Astrocyte (in vitro differentiated cells and primary cell): ENCODE measurements around the gene CREB3L2. TPM values are rescaled to one million over a fixed set of nuclear protein-coding genes. Genes with fewer than 3 reads are reported as not detected.
"Not testable (repeated sequence)": the region's sequence is repeated elsewhere in the genome, so short reads cannot be mapped to it uniquely, and the experiment has no call there.

Experiments used
- DNase-seq: peaks from one replicate; pipeline ENCODE4 v3.0.0-alpha.2; 2010; ENCODE audit warnings: low read depth
- FAIRE-seq: peaks from 2 replicates; lab custom pipeline; 2011; peaks lifted over from hg19 to GRCh38; lab: Jason Lieb, UNC
- H2AFZ ChIP-seq: 2 replicates; pipeline ENCODE4 v1.6.0; 2012; ENCODE audit warnings: low read depth, low read length, inconsistent platforms
- H3K27ac ChIP-seq: 2 replicates; pipeline ENCODE4 v1.5.1; 2011; ENCODE audit warnings: low read depth, low read length, inconsistent platforms
- H3K27me3 ChIP-seq: 2 replicates; pipeline ENCODE4 v1.6.0; 2011; ENCODE audit warnings: low read length, inconsistent platforms; ENCODE audit not compliant: insufficient read depth
- H3K36me3 ChIP-seq: 2 replicates; pipeline ENCODE4 v1.5.1; 2011; ENCODE audit warnings: low read length, inconsistent platforms; ENCODE audit not compliant: insufficient read depth
- H3K4me1 ChIP-seq: 2 replicates; pipeline ENCODE4 v1.5.1; 2011; ENCODE audit warnings: low read length, inconsistent platforms; ENCODE audit not compliant: insufficient read depth
- H3K4me2 ChIP-seq: 2 replicates; pipeline ENCODE4 v1.6.0; 2012; ENCODE audit warnings: low read length, inconsistent platforms
- H3K4me3 ChIP-seq: 2 replicates; pipeline ENCODE4 v1.5.1; 2011; ENCODE audit warnings: low read depth, mild to moderate bottlenecking, low read length, inconsistent platforms; ENCODE audit not compliant: insufficient read depth
- H3K79me2 ChIP-seq: 2 replicates; pipeline ENCODE4 v1.6.0; 2012; ENCODE audit warnings: mild to moderate bottlenecking, low read length, inconsistent platforms; ENCODE audit not compliant: insufficient read depth
- H3K9ac ChIP-seq: 2 replicates; pipeline ENCODE4 v1.6.0; 2012; ENCODE audit warnings: mild to moderate bottlenecking, low read length, inconsistent platforms
- H3K9me3 ChIP-seq: 2 replicates; pipeline ENCODE4 v1.5.1; 2012; ENCODE audit warnings: low read depth, mild to moderate bottlenecking, low read length, inconsistent platforms; ENCODE audit not compliant: insufficient read depth
- H4K20me1 ChIP-seq: 2 replicates; pipeline ENCODE4 v1.6.0; 2012; ENCODE audit warnings: low read length, inconsistent platforms; ENCODE audit not compliant: insufficient read depth
- H3K27ac Mint-ChIP-seq: one replicate; pipeline ENCODE4 v1.8.0; 2021; ENCODE audit warnings: mild to moderate bottlenecking, mixed read lengths; ENCODE audit not compliant: unreplicated experiment
- H3K27me3 Mint-ChIP-seq: one replicate; pipeline ENCODE4 v1.8.0; 2021; ENCODE audit warnings: low read depth, mixed read lengths; ENCODE audit not compliant: unreplicated experiment
- H3K36me3 Mint-ChIP-seq: one replicate; pipeline ENCODE4 v1.8.0; 2021; ENCODE audit warnings: low read depth, mixed read lengths; ENCODE audit not compliant: unreplicated experiment
- H3K4me1 Mint-ChIP-seq: one replicate; pipeline ENCODE4 v1.8.0; 2021; ENCODE audit warnings: low read depth, mixed read lengths; ENCODE audit not compliant: unreplicated experiment
- H3K4me3 Mint-ChIP-seq: one replicate; pipeline ENCODE4 v1.8.0; 2021; ENCODE audit warnings: mild to moderate bottlenecking, moderate library complexity, mixed read lengths; ENCODE audit not compliant: unreplicated experiment
- H3K9me3 Mint-ChIP-seq: one replicate; pipeline ENCODE4 v1.8.0; 2021; ENCODE audit warnings: mild to moderate bottlenecking, mixed read lengths; ENCODE audit not compliant: unreplicated experiment
- CTCF ChIP-seq: IDR thresholded peaks from 2 replicates; pipeline ENCODE4 v1.5.1; 2011; ENCODE audit warnings: low read depth, mild to moderate bottlenecking, inconsistent platforms, low read length, moderate library complexity; ENCODE audit not compliant: insufficient read depth
- EZH2 ChIP-seq: IDR thresholded peaks from 2 replicates; pipeline ENCODE4 v1.6.1; 2012; ENCODE audit warnings: mild to moderate bottlenecking, low read length, inconsistent platforms; ENCODE audit not compliant: insufficient read depth
- total RNA-seq: library from RNA; stranded (reverse); gene quantifications from 2 replicates; pipeline ENCODE4 v1.2.1, GENCODE V29; 2021

Gene CREB3L2
- total RNA-seq, 1 donor from 2014 or later, result 116 TPM

- TF ChIP-seq EZH2 (no peak), CTCF (no peak)
- H3K36me3 ChIP-seq, result peaks cover 41% of the 10 kb centered on the region
- H3K9me3 ChIP-seq, result no peaks in the 10 kb centered on the region
- peaks cover 4% of the 10 kb centered on the region for H3K9me3 Mint-ChIP-seq
- no peak overlapping the region for H3K27ac ChIP-seq
- peaks cover 19% of the 10 kb centered on the region for H3K36me3 Mint-ChIP-seq
- H3K27me3 Mint-ChIP-seq, result no peaks in the 10 kb centered on the region
- H3K27ac Mint-ChIP-seq, result no peak overlapping the region
- H3K27me3 ChIP-seq, result no peaks in the 10 kb centered on the region
- peaks cover 19% of the 10 kb centered on the region for H3K4me1 Mint-ChIP-seq
- peaks cover 39% of the 10 kb centered on the region for H4K20me1 ChIP-seq
- H3K4me3 Mint-ChIP-seq, result no peak overlapping the region
- H2AFZ ChIP-seq, result no peak overlapping the region
- no peak overlapping the region for H3K9ac ChIP-seq
- peaks cover 44% of the 10 kb centered on the region for H3K79me2 ChIP-seq
- FAIRE-seq (no peak), DNase-seq (no peak)
- no peak overlapping the region for H3K4me2 ChIP-seq
- no peak overlapping the region for H3K4me3 ChIP-seq
- no peaks in the 10 kb centered on the region for H3K4me1 ChIP-seq
These were observed 87.9 kb downstream of the CREB3L2 start for GRCh38 chr7:137913985-137914384.

- H3K9me3 ChIP-seq, result no peaks in the 10 kb centered on the region
- H4K20me1 ChIP-seq, result peaks cover 26% of the 10 kb centered on the region
- no peaks in the 10 kb centered on the region for H3K27me3 ChIP-seq
- no peak overlapping the region for H3K9ac ChIP-seq
- no peak overlapping the region for H2AFZ ChIP-seq
- H3K4me2 ChIP-seq, result no peak overlapping the region
- no peak overlapping the region for H3K4me3 Mint-ChIP-seq
- H3K79me2 ChIP-seq, result peaks cover 12% of the 10 kb centered on the region
- H3K27me3 Mint-ChIP-seq, result no peaks in the 10 kb centered on the region
- no peak overlapping the region for H3K4me3 ChIP-seq
- H3K27ac ChIP-seq, result no peak overlapping the region
- FAIRE-seq, result no peak
- H3K36me3 Mint-ChIP-seq, result peaks cover 26% of the 10 kb centered on the region
- H3K9me3 Mint-ChIP-seq, result no peaks in the 10 kb centered on the region
- peaks cover 57% of the 10 kb centered on the region for H3K36me3 ChIP-seq
- DNase-seq, result peak; percentile 31
- no peak overlapping the region for H3K27ac Mint-ChIP-seq
- no peak for TF ChIP-seq CTCF
- TF ChIP-seq EZH2, result no peak
- no peaks in the 10 kb centered on the region for H3K4me1 Mint-ChIP-seq
- no peaks in the 10 kb centered on the region for H3K4me1 ChIP-seq
These were observed 92.8 kb downstream of the CREB3L2 start for GRCh38 chr7:137909042-137909441.

GRCh38 chr7:137908106-137908505 lies 93.8 kb downstream of the CREB3L2 start:
- H3K27ac ChIP-seq, result no peak overlapping the region
- H3K27ac Mint-ChIP-seq, result no peak overlapping the region
- peaks cover 64% of the 10 kb centered on the region for H3K36me3 ChIP-seq
- H3K79me2 ChIP-seq, result peaks cover 6% of the 10 kb centered on the region
- TF ChIP-seq CTCF (no peak), EZH2 (no peak)
- peaks cover 24% of the 10 kb centered on the region for H3K36me3 Mint-ChIP-seq
- H3K9ac ChIP-seq, result no peak overlapping the region
- no peaks in the 10 kb centered on the region for H3K9me3 Mint-ChIP-seq
- no peaks in the 10 kb centered on the region for H3K27me3 Mint-ChIP-seq
- no peak overlapping the region for H3K4me3 ChIP-seq
- H3K4me2 ChIP-seq, result no peak overlapping the region
- peaks cover 7% of the 10 kb centered on the region for H3K4me1 Mint-ChIP-seq
- H4K20me1 ChIP-seq, result peaks cover 21% of the 10 kb centered on the region
- no peaks in the 10 kb centered on the region for H3K27me3 ChIP-seq
- no peak overlapping the region for H2AFZ ChIP-seq
- H3K9me3 ChIP-seq, result no peaks in the 10 kb centered on the region
- H3K4me3 Mint-ChIP-seq, result no peak overlapping the region
- FAIRE-seq (no peak), DNase-seq (no peak)
- H3K4me1 ChIP-seq, result no peaks in the 10 kb centered on the region

- not testable (repeated sequence) for H3K79me2 ChIP-seq, H3K4me1 ChIP-seq, H3K4me1 Mint-ChIP-seq, H2AFZ ChIP-seq, H3K27ac ChIP-seq, H3K9ac ChIP-seq, H3K27me3 Mint-ChIP-seq, H3K4me3 ChIP-seq, DNase-seq, H3K27ac Mint-ChIP-seq, H3K4me3 Mint-ChIP-seq, H3K9me3 ChIP-seq, H3K27me3 ChIP-seq, H3K9me3 Mint-ChIP-seq, FAIRE-seq, H3K4me2 ChIP-seq
- Histone ChIP-seq H3K36me3 (peaks cover 59% of the 10 kb centered on the region), H4K20me1 (peaks cover 18% of the 10 kb centered on the region)
- peaks cover 26% of the 10 kb centered on the region for H3K36me3 Mint-ChIP-seq
These were observed 95.2 kb downstream of the CREB3L2 start for GRCh38 chr7:137906636-137907035.
